ENCODE results near the gene PLCD1.
"Not testable (repeated sequence)": the region's sequence is repeated elsewhere in the genome, so short reads cannot be mapped to it uniquely, and the experiment has no call there.

The PLCD1 gene

GRCh38 chr3:38029400-38030125, at the start of gene PLCD1:
PLCD1 (minus strand) TSS chr3:38029642; CDS start chr3:38029539, 103 bp downstream.
- no peak for DNase-seq

DNA sequence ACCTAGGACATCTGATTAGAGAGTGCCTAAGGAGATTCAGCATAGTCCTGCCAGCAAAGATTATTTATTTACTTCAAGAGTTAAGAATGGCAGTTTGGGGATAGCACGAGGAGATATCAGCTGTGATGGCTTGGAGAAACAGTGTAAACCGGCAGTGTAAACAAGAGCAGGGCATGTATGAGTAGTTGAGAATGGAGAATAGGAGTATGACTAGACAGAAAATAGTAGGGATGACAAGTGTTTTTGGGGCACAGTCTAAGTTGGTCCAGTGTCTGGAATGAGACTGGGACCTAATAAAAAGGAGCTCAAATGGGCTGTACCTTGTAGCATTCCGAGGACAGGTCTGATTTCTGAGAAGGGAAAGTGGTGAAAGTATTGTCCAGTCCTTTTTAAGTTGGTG, 47.6 kb upstream of the PLCD1 start:
- not testable (repeated sequence) for DNase-seq

- no peak for DNase-seq
Observed at GRCh38 chr3:38070013-38070412, 40.6 kb upstream of the PLCD1 start.

DNA sequence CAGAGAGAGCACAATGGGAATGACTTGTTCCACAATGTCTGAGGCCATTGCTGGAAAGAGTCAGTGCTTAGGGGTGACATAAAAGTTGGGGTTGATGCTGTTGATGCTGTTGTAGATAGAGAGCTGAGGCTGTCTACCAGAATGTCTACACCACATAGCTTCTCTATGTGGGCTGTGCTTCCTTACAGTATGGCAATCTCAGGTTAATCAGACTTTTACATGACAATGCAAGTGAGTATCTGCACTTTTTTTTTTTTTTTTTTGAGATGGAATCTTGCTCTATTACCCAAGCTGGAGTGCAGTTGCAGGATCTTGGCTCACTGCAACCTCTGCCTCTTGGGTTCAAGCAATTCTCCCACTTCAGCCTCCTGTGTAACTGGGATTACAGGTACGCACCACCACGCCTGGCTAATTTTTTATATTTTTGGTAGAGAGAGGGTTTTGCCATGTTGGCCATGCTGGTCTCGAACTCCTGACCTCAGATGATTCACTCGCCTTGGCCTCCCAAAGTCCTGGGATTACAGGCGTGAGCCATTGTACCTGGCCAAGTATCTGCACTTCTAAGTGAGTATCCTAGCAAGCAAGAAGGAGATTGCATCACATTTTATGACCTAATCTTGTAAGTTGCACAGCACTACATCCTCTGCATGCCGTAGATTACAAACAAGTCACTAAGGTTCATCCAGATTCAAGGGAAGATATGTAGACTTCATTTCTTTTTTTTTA, 38.2 kb upstream of the PLCD1 start:
- DNase-seq, result peak; percentile 5

- DNase-seq, result not testable (repeated sequence)
Observed at GRCh38 chr3:38064453-38064852, 35.0 kb upstream of the PLCD1 start.

- no peak for DNase-seq
Observed at GRCh38 chr3:38062809-38063208, 33.4 kb upstream of the PLCD1 start.

- no peak for DNase-seq
Observed at GRCh38 chr3:38059591-38059990, 30.1 kb upstream of the PLCD1 start.

- peak; percentile 8 for DNase-seq
Observed at GRCh38 chr3:38059148-38059547, 29.7 kb upstream of the PLCD1 start.

- DNase-seq, result no peak
Observed at GRCh38 chr3:38054499-38055001, 25.1 kb upstream of the PLCD1 start.

GRCh38 chr3:38053813-38054498, 24.5 kb upstream of the PLCD1 start:
- DNase-seq, result not testable (repeated sequence)

DNA sequence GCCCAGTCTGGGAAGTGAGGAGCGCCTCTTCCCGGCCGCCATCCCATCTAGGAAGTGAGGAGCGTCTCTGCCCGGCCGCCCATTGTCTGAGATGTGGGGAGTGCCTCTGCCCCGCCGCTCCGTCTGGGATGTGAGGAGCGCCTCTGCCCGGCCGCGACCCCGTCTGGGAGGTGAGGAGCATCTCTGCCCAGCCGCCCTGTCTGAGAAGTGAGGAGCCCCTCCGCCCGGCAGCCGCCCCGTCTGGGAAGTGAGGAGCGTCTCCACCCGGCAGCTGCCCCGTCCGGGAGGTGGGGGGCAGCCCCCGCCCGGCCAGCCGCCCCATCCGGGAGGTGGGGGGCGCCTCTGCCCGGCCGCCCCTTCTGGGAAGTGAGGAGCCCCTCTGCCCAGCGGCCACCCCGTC, 23.8 kb upstream of the PLCD1 start:
- DNase-seq, result not testable (repeated sequence)

DNA sequence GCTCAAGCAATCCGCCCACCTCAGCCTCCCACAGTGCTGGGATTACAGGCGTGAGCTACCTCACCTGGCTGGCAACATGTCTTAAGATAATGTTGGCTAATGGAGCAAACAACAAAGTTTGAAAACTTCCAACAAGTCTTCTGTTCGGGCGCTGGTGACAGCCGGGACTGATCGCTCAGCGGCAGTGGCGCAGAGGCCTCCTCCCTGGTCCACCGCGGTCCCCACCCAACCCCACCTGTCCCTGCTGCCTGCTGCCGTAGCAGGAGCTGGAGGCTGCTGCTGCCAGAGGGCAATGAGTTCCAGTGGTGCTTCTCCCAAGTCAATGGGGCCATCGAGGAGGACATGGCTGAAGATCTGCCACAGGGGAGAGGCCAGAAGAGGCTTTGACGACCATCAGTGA, 21.7 kb upstream of the PLCD1 start:
- no peak for DNase-seq

- DNase-seq, result no peak
Observed at GRCh38 chr3:38049358-38050126, 20.1 kb upstream of the PLCD1 start.

DNA sequence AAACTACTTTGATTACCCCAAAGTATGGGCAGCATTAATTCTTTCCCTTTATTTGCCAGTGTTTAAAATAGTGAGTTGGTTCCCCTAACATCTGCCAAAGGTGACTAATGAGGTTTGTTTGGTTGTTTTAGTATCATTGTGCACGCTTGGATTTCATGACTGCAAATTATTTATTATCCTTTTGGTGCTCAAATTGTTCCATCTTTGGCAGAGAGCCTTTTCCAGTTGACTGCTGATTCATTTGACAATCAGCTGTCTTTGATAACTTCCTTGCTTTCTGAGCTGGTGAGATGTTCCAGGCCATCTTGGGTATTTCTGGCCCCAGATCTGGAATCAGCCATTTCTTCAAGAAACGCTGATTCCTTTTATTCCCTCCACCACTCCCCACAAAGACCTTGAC, 18.5 kb upstream of the PLCD1 start:
- no peak for DNase-seq

DNA sequence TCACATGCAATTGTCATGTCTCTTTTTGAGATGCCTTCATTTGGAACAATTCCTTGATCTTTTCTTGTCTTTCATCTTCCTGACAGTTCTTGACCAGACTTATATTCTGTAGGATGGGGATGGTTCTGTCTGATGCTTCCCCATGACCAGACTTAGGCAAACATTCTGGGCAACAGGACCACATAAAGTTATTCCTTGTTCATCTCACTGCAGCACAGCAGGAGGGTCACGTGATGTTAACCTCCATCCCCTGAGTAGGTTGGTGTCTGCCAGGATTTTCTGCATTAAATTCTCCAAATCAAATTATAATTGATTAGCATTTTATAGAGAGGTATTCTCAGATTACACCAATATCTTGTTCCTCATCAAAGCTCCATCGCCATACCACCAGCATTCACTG, 17.4 kb upstream of the PLCD1 start:
- no peak for DNase-seq

GRCh38 chr3:38046027-38046426, 16.6 kb upstream of the PLCD1 start:
- no peak for DNase-seq

DNA sequence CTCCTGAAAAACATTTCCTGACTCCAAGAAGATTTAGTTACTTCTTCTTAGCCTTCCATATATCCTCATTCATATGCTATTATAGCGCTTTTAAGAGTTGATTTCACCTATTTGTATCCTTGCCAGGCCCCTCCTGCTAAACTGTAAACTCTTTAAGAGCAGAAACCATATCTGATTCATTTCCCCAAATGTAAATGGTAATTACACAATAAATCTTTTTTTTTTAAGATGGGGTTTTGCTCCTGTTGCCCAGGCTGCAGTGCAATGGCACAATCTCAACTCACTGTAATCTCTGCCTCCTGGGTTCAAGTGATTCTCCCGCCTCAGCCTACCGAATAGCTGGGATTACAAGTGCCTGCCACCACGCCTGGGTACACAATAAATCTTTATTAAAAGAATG, 14.0 kb upstream of the PLCD1 start:
- no peak for DNase-seq

GRCh38 chr3:38040401-38040800, 11.0 kb upstream of the PLCD1 start:
- no peak for DNase-seq

DNA sequence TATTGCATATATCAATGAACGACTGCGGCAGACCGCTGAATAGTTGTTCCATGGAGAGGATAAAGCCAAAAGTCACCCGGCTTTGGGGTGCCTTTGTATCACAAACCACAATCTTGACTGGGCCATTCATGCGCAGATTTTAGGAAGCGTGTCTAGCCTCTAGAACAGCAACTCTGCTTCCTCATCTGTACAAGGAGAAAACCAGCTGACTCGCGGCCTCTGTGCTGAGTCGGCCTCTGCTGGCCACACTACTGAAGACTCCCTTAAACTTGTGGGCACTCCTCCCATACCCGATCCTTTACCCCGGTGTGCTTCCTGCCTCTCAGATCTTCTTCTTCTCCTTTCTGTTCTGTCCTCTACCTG, 10.4 kb upstream of the PLCD1 start:
- peak; percentile 78 for DNase-seq

DNA sequence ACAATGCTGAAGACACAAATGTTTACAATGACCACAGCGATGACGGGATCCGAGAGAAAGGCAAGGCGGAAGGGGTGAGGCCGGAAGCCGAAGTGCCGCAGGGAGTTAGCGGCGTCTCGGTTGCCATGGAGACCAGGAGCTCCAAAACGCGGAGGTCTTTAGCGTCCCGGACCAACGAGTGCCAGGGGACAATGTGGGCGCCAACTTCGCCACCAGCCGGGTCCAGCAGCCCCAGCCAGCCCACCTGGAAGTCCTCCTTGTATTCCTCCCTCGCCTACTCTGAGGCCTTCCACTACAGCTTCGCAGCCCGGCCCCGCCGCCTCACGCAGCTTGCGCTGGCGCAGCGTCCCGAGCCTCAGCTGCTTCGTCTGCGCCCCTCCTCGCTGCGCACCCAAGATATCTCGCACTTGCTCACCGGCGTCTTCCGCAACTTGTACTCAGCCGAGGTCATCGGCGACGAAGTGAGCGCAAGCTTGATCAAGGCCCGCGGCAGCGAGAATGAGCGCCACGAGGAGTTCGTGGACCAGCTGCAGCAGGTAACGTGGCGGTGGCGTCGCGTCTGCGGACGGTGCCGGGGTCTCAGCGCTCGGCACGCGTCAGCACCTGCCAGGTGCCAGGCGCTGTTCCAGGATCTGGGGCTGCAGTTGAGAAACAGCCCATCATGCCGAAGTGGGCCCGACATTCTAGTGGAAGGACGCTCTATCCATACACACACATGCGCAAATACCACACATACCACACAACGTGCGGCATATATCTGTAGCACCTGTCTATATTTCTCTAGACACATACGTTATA, 9.9 kb upstream of the PLCD1 start, which contains the start of gene DLEC1:
Gene DLEC1 (plus strand): TSS at position 108 of the 798 bp plus-strand sequence. CDS start 18 bp downstream, at position 126.
- no peak for DNase-seq

- peak; percentile 28 for DNase-seq
Observed at GRCh38 chr3:38038447-38038911, 9.0 kb upstream of the PLCD1 start.

- no peak for DNase-seq
Observed at GRCh38 chr3:38036906-38037305, 7.5 kb upstream of the PLCD1 start.
